ENCODE results near the gene CTNNA3. TPM values are rescaled to one million over a fixed set of nuclear protein-coding genes. Genes with fewer than 3 reads are reported as not detected.
"Not testable (repeated sequence)": the region's sequence is repeated elsewhere in the genome, so short reads cannot be mapped to it uniquely, and the experiment has no call there.

CTNNA3 gene
- total RNA-seq, 4 donors from 2014 or later, result 0.04 to 0.19 (median 0.11) TPM

DNA sequence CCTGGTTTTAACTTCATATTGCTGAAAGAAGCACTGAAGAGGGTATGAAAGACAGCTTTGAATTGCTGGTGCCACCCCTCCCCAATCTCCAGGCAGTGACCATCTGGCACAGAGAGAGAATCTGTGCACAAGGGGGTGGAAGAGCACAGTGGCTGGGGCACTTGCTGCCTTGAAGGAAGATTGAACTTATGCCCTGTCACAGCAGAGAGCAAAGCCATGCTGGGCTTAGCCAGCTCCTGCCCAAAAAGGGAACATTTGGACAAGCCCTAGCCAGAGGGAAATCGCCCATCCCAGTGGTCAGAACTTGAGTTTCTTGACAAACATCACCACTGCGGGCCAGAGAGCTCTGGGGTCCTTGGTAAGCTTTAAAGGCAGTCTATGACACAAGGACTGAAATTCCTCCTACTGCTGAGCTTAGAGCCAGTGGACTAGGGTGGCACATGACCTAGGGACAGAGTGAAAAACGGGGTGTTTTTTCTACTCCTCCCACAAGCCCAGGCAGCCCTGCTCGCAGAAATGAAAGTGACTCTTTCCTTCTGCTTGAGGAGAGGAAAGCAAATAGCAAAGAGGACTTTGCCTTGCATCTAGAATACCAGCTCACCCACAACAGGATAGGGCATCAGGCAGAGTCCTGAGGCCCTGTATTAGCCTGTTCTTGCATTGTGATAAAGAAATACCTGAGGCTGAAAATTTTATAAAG is 257.2 kb downstream of the CTNNA3 start:
- H3K4me3 ChIP-seq (ENCODE audit: low read depth, poor library complexity, severe bottlenecking), result no peak overlapping the region
- 55 to 62% methylated on average over 4 of the region's 4 CpGs for WGBS, 2 donors
- TF ChIP-seq POLR2A (IDR thresholded peaks at IDR 0.05), result no peak
- TF ChIP-seq, protein P1, sequence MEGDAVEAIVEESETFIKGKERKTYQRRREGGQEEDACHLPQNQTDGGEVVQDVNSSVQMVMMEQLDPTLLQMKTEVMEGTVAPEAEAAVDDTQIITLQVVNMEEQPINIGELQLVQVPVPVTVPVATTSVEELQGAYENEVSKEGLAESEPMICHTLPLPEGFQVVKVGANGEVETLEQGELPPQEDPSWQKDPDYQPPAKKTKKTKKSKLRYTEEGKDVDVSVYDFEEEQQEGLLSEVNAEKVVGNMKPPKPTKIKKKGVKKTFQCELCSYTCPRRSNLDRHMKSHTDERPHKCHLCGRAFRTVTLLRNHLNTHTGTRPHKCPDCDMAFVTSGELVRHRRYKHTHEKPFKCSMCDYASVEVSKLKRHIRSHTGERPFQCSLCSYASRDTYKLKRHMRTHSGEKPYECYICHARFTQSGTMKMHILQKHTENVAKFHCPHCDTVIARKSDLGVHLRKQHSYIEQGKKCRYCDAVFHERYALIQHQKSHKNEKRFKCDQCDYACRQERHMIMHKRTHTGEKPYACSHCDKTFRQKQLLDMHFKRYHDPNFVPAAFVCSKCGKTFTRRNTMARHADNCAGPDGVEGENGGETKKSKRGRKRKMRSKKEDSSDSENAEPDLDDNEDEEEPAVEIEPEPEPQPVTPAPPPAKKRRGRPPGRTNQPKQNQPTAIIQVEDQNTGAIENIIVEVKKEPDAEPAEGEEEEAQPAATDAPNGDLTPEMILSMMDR (IDR thresholded peaks at IDR 0.05), result no peak
- intact Hi-C loops (cut with DNase I; ENCODE audit: low total_unique reads), result no loop called here
- peak in 1 of 2 donors; percentile 68 for DNase-seq (ENCODE audit: low spot score in 2 of 2)

DNA sequence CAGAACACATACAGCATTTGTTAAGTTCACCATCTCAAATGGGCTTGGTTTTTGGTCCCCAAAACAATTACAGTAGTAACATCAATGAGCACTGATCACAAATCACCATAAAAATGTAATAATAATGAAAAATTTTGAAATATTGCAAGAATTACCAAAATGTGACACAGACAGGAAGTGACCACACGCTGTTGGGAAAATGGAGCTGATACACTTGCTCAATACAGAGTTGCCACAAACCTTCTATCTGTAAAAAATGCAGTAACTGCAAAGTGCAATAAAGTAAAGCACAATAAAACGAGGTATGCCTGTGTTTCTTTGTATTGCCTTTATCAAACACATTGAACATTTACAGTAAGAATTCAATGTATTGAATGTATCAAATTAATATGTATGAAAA is 262.7 kb downstream of the CTNNA3 start:
- H3K4me3 ChIP-seq (ENCODE audit: low read depth, poor library complexity, severe bottlenecking), result no peak overlapping the region
- 77% methylated on average over 2 of the region's 2 CpGs for WGBS, 2 donors
- intact Hi-C loops (cut with DNase I; ENCODE audit: low total_unique reads), result no loop called here
- TF ChIP-seq POLR2A (IDR thresholded peaks at IDR 0.05), result no peak
- TF ChIP-seq, protein P1 (IDR thresholded peaks at IDR 0.05), result no peak
- DNase-seq (ENCODE audit: low spot score in 2 of 2), result no peak

DNA sequence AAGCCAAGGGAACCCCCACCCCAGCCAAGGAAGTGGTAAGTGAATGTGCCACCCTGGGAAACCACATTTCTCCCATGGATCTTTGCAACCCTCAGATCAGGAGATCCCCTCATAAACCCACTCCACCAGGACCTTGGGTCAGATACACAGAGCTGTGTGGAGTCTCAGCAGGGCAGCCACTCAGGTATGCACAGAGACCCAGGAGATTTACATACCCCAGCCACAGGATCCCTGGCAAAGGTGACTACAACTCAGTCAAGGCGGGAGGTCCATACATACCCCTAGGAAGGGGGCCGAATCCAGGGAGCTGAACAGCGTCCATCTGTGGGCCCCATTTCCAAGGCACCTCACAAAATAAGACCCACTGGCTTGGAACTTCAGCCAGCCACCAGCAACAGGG is 293.4 kb downstream of the CTNNA3 start:
- 77% methylated on average over 3 of the region's 3 CpGs; no CpG with 5 or more reads in 1 of the 2 donors for WGBS, 2 donors
- no peak overlapping the region for H3K4me3 ChIP-seq (ENCODE audit: low read depth, poor library complexity, severe bottlenecking)
- TF ChIP-seq, protein P1 (IDR thresholded peaks at IDR 0.05), result no peak
- TF ChIP-seq POLR2A (IDR thresholded peaks at IDR 0.05), result no peak
- intact Hi-C loops (cut with DNase I; ENCODE audit: low total_unique reads), result no loop called here
- no peak for DNase-seq (ENCODE audit: low spot score in 2 of 2)

DNA sequence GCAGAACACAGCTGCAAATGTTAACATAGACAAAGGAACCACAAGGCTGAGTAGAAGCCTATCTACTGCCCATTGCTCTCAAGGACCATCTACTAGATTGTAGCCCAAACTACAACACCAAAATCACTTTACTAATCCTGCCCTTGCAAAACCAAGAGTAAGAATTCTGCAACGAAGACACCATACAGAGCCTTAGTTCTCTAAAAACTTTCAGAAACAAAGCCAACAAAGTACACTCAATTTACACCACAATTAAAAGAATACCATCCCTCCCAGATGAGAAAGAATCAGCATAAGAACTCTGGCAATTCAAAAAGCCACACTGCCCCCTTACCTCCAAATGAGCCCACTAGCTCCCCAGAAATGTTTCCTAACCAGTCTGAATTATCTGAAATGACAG is 294.3 kb downstream of the CTNNA3 start:
- TF ChIP-seq, protein P1 (IDR thresholded peaks at IDR 0.05), result no peak
- no peak for TF ChIP-seq POLR2A (IDR thresholded peaks at IDR 0.05)
- DNase-seq (ENCODE audit: low spot score in 2 of 2), result no peak
- WGBS, 2 donors, result 4 to 10% methylated on average over 1 of the region's 1 CpG
- intact Hi-C loops (cut with DNase I; ENCODE audit: low total_unique reads), result no loop called here
- no peak overlapping the region for H3K4me3 ChIP-seq (ENCODE audit: low read depth, poor library complexity, severe bottlenecking)

DNA sequence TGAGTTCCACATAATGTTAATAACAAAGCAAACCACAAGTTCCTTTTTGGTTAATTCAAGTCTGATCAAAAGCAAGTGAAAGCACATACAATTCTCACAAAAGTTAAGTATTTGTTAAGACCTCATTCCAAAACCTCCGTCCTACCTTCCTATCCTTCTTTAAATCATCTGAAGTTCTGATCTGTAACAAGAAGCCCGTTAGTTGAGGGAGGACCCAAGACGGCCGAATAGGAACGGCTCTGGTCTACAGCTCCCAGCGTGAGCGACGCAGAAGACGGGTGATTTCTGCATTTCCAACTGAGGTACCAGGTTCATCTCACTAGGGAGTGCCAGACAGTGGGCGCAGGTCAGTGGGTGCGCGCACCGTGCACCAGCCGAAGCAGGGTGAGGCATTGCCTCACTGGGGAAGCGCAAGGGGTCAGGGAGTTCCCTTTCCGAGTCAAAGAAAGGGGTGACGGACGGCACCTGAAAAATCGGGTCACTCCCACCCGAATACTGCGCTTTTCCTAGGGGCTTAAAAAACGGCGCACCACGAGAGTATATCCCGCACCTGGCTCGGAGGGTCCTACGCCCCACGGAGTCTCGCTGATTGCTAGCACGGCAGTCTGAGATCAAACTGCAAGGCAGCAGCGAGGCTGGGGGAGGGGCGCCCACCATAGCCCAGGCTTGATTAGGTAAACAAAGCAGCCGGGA is 309.0 kb downstream of the CTNNA3 start:
- 18 to 33% methylated on average over 28 to 33 of the region's 33 CpGs for WGBS, 2 donors
- intact Hi-C loops (cut with DNase I; ENCODE audit: low total_unique reads); DNase-seq (ENCODE audit: low spot score in 2 of 2); H3K4me3 ChIP-seq (ENCODE audit: low read depth, poor library complexity, severe bottlenecking): not testable (repeated sequence)

DNA sequence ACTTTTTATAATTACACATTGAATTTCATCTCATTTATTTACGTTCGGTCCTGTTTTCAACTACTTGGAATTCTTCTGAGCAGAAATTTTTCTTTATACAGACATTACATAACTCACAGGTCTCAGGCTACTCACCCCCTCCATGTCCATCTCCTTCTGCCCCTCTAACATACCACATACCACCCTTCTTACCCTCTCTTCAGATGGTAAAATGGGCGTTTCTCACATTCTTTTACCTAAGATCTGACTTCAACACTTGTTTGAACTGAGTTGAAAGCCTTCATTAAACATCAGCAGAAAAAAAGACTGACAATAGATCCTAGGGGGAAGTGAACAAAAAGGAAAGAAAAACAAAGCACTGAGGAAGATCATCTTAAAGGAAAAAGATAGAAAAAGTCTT is 309.7 kb downstream of the CTNNA3 start:
- WGBS, 2 donors, result 72 to 78% methylated on average over 3 of the region's 3 CpGs
- DNase-seq (ENCODE audit: low spot score in 2 of 2), result no peak
- TF ChIP-seq POLR2A (IDR thresholded peaks at IDR 0.05), result no peak
- TF ChIP-seq, protein P1 (IDR thresholded peaks at IDR 0.05), result no peak
- intact Hi-C loops (cut with DNase I; ENCODE audit: low total_unique reads), result no loop called here
- no peak overlapping the region for H3K4me3 ChIP-seq (ENCODE audit: low read depth, poor library complexity, severe bottlenecking)

All from lower leg skin (tissue), 4 donors.